Adipose tissue (tissue), 3 donors: ENCODE measurements around the gene SLC6A20. TPM values are rescaled to one million over a fixed set of nuclear protein-coding genes. Genes with fewer than 3 reads are reported as not detected.
"Not testable (repeated sequence)": the region's sequence is repeated elsewhere in the genome, so short reads cannot be mapped to it uniquely, and the experiment has no call there.

ENCODE experiments used
- H3K27ac ChIP-seq: one replicate; pipeline ENCODE4 v1.5.1; 2013; ENCODE audit warnings: low read depth, low read length
- WGBS, 3 donors: extraction: QIAGEN DNeasy Blood & Tissue Kit; methylation state at CpG; one replicate each; pipeline ENCODE4 v1.1.7; 2013; 5-methylcytosine and 5-hydroxymethylcytosine counted together
- polyA plus RNA-seq, 3 donors: library from polyadenylated mRNA; stranded (reverse); fragments of 200-250 nt; gene quantifications; one replicate each; pipeline ENCODE4 v1.2.3, GENCODE V29; 2013
- donor health status: healthy with polysubstance abuse.
- donor health status: Bipolar disorder and iron deficiency.
- donor health status: healthy.

SLC6A20 gene
- polyA plus RNA-seq, 3 donors: 0.01 to 0.51 TPM; not detected in 1

DNA sequence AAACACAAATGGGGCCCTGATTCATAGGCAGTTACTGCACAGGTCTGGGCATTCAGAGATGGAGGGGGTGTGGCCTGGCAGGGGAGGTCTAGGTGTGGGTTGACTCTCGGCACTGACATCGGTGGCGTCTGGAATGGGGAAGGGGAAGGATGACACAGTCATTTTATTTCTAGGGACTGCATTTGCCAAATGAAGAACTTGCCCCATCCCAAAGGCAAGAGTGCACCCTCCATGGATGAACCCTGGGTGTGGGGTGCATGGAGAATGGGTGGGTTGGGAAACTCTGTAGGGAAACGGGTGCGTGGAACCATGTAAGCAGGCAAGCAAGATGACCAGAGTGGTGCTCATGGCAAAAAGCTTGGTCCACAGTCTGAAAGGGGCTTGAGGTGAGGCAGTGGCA is 24.5 kb downstream of the SLC6A20 start:
- 73 to 86% (median 76%) methylated on average over 5 of the region's 5 CpGs for WGBS, 3 donors

GRCh38 chr3:45771166-45771775 is 25.1 kb downstream of the SLC6A20 start:
- 92 to 95% (median 94%) methylated on average over 9 of the region's 9 CpGs for WGBS, 3 donors
- no peak overlapping the region for H3K27ac ChIP-seq

More for the DNA sequence above, 24.5 kb downstream of the SLC6A20 start:
- no peak overlapping the region for H3K27ac ChIP-seq

DNA sequence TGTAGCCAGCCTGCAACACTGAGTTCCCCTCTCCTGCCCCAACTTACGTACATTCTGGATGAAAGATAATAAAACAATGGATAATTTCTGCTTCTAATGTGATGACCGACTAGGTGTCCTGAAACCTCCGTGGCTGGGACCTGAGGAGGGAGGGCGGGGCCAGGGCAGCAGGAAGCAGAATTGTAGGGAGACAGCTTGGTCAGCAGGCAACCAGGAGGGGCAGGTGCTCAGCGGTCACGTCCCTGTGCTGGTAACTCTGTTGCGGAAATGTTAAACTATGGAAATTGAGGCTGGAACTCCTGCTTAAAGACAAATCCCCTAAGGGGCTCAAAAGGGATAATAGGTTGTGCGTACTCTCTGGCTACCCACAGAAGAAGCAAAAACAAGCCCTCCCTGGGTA is 30.4 kb downstream of the SLC6A20 start:
- H3K27ac ChIP-seq: no peak overlapping the region
- WGBS, 3 donors: 72 to 85% (median 84%) methylated on average over 8 of the region's 8 CpGs

DNA sequence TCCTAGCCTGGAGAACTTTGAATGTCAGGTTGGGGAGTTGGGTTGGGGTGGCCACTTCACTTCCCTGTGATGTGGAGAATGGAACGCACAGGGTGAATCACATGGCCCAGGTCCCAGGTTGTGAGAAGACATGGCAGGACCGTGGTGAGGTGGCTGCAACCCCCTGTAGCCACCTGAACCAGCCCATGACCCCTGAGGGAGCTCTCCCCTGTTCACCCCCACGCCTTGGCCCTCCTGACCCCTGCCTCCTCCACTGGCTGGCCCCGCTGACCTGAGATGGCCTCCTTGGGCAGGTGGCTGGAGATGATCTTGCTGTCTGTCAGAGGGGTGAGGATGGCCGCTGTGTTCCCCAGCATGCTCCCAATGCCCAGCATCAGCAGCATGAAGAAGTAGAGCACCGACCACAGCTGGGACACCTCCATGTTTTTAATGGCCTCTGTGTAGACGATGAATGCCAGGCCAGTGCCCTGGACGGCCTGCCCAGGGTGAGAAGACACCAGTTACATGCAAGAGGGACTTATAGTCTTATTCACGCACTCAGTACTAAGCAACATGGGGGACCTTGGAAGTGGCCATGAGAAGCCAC is 31.0 kb downstream of the SLC6A20 start:
- no peak overlapping the region for H3K27ac ChIP-seq
- 90% methylated on average over 9 of the region's 9 CpGs for WGBS, 3 donors

DNA sequence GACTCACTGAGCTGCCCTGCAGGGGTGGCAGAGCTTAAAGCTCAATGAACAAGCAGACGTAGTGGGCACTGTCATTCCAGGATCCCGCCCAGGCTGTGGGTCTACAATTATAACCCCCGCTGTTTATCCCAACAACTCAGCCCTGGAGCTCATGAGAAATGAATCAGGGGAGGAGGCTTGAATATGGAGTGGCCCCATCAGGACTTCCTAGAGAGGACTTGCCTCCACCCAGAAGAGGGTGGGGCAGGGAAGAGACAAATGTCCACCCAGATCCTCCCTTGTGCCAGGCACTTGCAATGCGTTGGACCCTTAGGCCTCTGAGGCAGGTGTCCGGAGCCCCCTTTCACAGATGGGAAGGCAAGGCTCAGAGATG is 33.0 kb downstream of the SLC6A20 start:
- no peak overlapping the region for H3K27ac ChIP-seq
- 86 to 92% (median 89%) methylated on average over 5 of the region's 5 CpGs for WGBS, 3 donors

DNA sequence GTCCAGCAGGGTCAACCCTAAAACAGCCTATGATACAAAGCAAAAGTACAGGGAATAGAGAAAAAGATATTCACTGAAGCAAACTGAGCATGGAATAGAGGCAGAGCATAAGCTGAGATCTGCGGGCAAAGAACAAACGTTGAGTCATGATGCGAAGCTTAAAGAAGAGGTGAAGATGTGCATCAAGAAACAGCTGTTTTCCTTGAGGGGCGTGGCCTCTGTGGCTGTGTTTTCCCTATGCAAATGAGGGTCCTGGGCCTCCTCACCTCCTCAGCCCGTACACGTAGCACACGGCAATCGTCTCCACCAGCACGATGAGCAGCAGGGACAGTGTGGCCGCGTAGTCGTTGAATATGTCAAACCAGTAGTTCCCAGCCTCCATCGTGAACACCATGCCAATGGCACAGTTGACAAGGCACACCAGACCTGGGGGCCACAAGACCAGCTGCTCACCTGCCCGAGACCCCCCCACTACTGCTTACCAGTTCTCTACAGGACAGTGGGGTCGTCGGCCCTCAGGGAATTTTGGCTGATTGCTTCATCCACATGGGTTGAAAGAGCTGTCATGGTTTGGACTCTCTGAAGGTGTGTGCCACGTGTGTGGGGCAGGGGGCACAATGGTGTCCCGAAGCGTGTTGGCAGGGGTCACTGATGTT is 33.6 kb downstream of the SLC6A20 start:
- H3K27ac ChIP-seq: no peak overlapping the region
- 83 to 89% (median 84%) methylated on average over 19 of the region's 19 CpGs for WGBS, 3 donors

GRCh38 chr3:45761831-45762230 is 34.5 kb downstream of the SLC6A20 start:
- no peak overlapping the region for H3K27ac ChIP-seq
- WGBS, 3 donors: 78 to 88% (median 82%) methylated on average over 10 of the region's 10 CpGs

DNA sequence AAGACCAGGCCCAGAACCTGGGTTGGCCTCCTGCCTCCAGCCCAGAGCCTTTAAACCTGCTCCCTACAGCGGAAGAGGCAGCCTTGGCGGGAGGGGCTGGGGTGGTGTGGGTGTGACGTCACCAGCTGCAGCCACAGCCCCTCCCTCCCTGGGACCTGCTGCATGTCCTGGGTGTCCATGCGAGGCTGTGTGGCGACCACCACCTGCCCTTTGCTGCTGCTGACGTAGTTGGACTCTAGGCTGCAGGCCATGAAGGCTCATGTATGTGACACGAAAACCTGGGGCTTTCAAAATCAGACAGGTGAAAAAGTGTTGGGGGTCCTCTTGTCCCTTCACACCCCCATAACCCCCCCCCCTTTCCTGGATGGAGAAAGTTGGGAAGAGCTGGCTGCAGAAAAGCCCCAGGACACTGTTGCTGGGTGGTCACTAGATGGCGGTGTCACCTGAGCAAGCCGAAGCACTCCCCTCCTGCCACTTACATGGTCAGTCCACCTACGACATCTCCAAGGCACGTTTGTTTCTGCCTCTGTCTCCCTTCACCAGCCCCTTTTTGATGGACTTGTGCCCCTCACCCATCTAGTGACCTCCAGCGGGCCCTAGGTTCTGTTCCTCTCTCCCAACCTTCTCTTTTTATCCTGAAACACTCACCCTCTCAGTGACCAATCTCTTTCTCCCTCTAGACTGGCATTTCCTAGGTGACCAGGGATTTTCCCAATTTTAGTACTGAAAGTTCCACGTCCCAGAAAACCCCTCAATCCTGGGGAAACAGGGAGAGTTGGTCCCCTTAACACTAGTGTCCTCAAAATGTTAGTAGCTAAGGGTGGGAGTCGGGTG is 35.2 kb downstream of the SLC6A20 start:
- WGBS, 3 donors: 39 to 45% (median 43%) methylated on average over 14 of the region's 14 CpGs

DNA sequence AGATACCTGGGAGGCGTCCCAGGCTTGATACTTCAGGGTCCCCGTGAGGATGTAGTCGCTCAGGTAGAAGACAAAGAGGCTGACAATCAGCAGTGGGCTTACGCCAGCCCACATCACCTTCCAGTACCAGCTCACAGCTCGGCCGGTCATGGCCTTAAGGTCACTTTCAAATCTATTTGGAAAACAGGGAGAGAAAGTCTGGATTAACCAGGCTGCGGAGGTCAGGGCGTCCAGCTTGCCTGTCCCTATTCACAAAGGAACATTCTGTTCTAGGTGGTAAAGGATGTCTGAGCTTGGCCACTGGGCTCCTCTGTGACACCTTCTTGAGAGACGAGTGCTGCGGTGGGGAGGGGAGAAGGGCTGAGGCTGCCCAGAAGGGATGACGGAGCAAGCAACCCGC is 36.5 kb downstream of the SLC6A20 start:
- H3K27ac ChIP-seq: no peak overlapping the region
- 72 to 92% (median 87%) methylated on average over 12 of the region's 12 CpGs for WGBS, 3 donors

More for the DNA sequence above, 35.2 kb downstream of the SLC6A20 start:
- H3K27ac ChIP-seq: no peak overlapping the region

- 73 to 84% (median 81%) methylated on average over 16 of the region's 16 CpGs for WGBS, 3 donors
- H3K27ac ChIP-seq: no peak overlapping the region
These were observed 37.5 kb downstream of the SLC6A20 start for GRCh38 chr3:45758871-45759270.

- 52 to 69% (median 58%) methylated on average over 4 to 7 of the region's 7 CpGs for WGBS, 3 donors
- H3K27ac ChIP-seq: not testable (repeated sequence)
These were observed 39.2 kb downstream of the SLC6A20 start for GRCh38 chr3:45757141-45757540.

- H3K27ac ChIP-seq: no peak overlapping the region
- 74 to 88% (median 83%) methylated on average over 6 of the region's 6 CpGs for WGBS, 3 donors
These were observed 40.3 kb downstream of the SLC6A20 start for GRCh38 chr3:45756055-45756454.

DNA sequence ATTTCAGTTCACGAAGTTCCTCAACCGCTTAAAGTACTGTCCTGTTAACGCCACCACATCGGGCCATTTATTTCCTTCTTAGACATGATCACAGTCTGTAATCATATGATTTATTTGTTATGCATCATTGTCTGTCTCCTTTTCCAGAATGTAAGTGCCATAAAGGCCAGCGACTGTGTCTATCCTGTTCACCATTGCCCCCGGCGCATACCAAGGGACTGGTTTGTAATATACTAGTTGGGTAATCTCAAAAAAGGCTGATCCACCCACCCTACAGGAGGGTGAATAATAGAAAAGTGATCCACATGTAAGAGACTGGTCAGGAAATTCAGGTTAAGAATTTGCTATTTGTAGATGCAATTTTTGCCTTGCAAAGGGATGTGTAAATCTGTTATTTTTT is 41.9 kb downstream of the SLC6A20 start:
- no peak overlapping the region for H3K27ac ChIP-seq
- WGBS, 3 donors: 95 to 97% (median 97%) methylated on average over 7 of the region's 7 CpGs

DNA sequence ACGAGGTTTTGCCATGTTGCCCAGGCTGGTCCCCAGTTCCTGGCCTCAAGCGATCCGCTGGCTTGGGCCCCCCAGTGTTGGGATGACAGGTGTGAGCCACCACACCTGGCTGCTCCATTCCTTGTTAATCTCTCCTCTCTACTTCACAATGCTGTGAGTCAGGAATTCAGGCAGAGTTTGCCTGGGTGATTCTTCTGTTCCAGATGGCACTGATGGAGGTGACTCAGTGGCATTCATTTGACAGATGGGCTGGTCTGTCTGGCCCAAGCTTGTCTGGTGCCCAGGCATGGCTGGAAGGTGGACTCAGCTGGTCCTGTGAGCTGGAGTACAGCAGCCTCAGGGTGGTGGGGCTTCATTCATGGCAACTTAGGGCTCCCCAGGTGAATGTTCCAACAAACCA is 43.2 kb downstream of the SLC6A20 start:
- WGBS, 3 donors: 90 to 93% (median 92%) methylated on average over 3 of the region's 3 CpGs
- H3K27ac ChIP-seq: no peak overlapping the region

- H3K27ac ChIP-seq: no peak overlapping the region
- WGBS, 3 donors: 86 to 95% (median 92%) methylated on average over 7 of the region's 7 CpGs
These were observed 44.6 kb downstream of the SLC6A20 start for GRCh38 chr3:45751537-45752242.

- WGBS, 3 donors: 70 to 89% (median 83%) methylated on average over 4 of the region's 4 CpGs
- H3K27ac ChIP-seq: no peak overlapping the region
These were observed 46.5 kb downstream of the SLC6A20 start for GRCh38 chr3:45749880-45750279.

- WGBS, 3 donors: 80 to 88% (median 84%) methylated on average over 4 of the region's 4 CpGs
- H3K27ac ChIP-seq: not testable (repeated sequence)
These were observed 47.2 kb downstream of the SLC6A20 start for GRCh38 chr3:45749036-45749600.

DNA sequence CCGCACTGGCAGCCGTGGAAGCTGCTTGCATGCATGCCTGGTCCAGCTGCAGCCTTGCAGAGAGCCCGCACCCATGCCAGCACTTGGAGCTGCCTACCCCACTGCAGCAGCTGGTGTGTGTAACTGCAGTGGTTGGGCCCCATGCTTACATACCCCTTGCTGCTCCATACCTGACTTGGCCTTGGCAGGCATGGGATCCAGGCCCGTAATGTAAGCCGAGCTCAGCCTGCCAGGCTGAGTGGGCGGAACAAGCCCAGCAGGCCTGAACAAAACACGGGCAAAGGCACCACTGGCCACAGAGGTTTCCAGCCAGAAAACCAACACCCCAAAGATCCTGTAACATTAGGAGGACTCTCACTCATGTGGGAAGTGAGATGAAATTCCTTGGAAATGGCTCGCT is 48.3 kb downstream of the SLC6A20 start:
- WGBS, 3 donors: 79 to 93% (median 90%) methylated on average over 8 of the region's 8 CpGs
- no peak overlapping the region for H3K27ac ChIP-seq
